ENCODE results near the gene DDX24. TPM values are rescaled to one million over a fixed set of nuclear protein-coding genes. Genes with fewer than 3 reads are reported as not detected.

The DDX24 gene
- total and polyA plus RNA-seq, 2 experiments from 2014 or later: 127 to 145 TPM

GRCh38 chr14:94044476-94045091 lies 36.4 kb downstream of the DDX24 start:
- Histone ChIP-seq H3K27me3 (no peaks in the 10 kb centered on the region), H2AFZ (no peak overlapping the region), H3K9me2 (replicated peaks; ENCODE audit: insufficient read depth) (no peaks in the 10 kb centered on the region), H3K9me3 (ENCODE audit: low read depth) (no peaks in the 10 kb centered on the region), H3K79me2 (no peaks in the 10 kb centered on the region), H4K20me1 (ENCODE audit: insufficient read depth, poor library complexity, severe bottlenecking) (no peaks in the 10 kb centered on the region), H3K27ac (no peak overlapping the region), H3K4me1 (ENCODE audit: insufficient read depth) (no peaks in the 10 kb centered on the region), H3K4me3 (no peak overlapping the region), H3K4me2 (no peak overlapping the region), H3K36me3 (replicated peaks; ENCODE audit: insufficient read depth, low read depth) (no peaks in the 10 kb centered on the region)
- TF ChIP-seq EZH2 (IDR thresholded peaks at IDR 0.05; ENCODE audit: borderline replicate concordance) (no peak), EZH2phosphoT487 (IDR thresholded peaks at IDR 0.05; ENCODE audit: low read depth, severe bottlenecking, unreplicated experiment) (no peak), CTCF (IDR thresholded peaks at IDR 0.05; ENCODE audit: poor library complexity) (no peak)
- no peak for DNase-seq (ENCODE audit: low spot score)
- WGBS (ENCODE audit: low lambda C conversion rate, missing lambda C conversion rate): 92% methylated on average over 20 of the region's 20 CpGs

GRCh38 chr14:94043756-94044475 lies 37.1 kb downstream of the DDX24 start:
- 93% methylated on average over 14 of the region's 14 CpGs for WGBS (ENCODE audit: low lambda C conversion rate, missing lambda C conversion rate)
- no peaks in the 10 kb centered on the region for H3K9me2 ChIP-seq (replicated peaks; ENCODE audit: insufficient read depth)
- no peaks in the 10 kb centered on the region for H3K4me1 ChIP-seq (ENCODE audit: insufficient read depth)
- H3K4me2 ChIP-seq: no peak overlapping the region
- no peaks in the 10 kb centered on the region for H3K9me3 ChIP-seq (ENCODE audit: low read depth)
- H4K20me1 ChIP-seq (ENCODE audit: insufficient read depth, poor library complexity, severe bottlenecking): no peaks in the 10 kb centered on the region
- no peaks in the 10 kb centered on the region for H3K36me3 ChIP-seq (replicated peaks; ENCODE audit: insufficient read depth, low read depth)
- TF ChIP-seq EZH2 (IDR thresholded peaks at IDR 0.05; ENCODE audit: borderline replicate concordance) (no peak), EZH2phosphoT487 (IDR thresholded peaks at IDR 0.05; ENCODE audit: low read depth, severe bottlenecking, unreplicated experiment) (no peak), CTCF (IDR thresholded peaks at IDR 0.05; ENCODE audit: poor library complexity) (no peak)
- H2AFZ ChIP-seq: no peak overlapping the region
- no peak for DNase-seq (ENCODE audit: low spot score)
- H3K4me3 ChIP-seq: no peak overlapping the region
- H3K27me3 ChIP-seq: no peaks in the 10 kb centered on the region
- no peak overlapping the region for H3K27ac ChIP-seq
- H3K79me2 ChIP-seq: no peaks in the 10 kb centered on the region

- Histone ChIP-seq H4K20me1 (ENCODE audit: insufficient read depth, poor library complexity, severe bottlenecking) (no peaks in the 10 kb centered on the region), H3K9me3 (ENCODE audit: low read depth) (no peaks in the 10 kb centered on the region), H2AFZ (no peak overlapping the region), H3K9me2 (replicated peaks; ENCODE audit: insufficient read depth) (no peaks in the 10 kb centered on the region), H3K4me1 (ENCODE audit: insufficient read depth) (no peaks in the 10 kb centered on the region), H3K36me3 (replicated peaks; ENCODE audit: insufficient read depth, low read depth) (no peaks in the 10 kb centered on the region), H3K4me3 (no peak overlapping the region), H3K4me2 (no peak overlapping the region), H3K79me2 (no peaks in the 10 kb centered on the region), H3K27ac (no peak overlapping the region), H3K27me3 (no peaks in the 10 kb centered on the region)
- WGBS (ENCODE audit: low lambda C conversion rate, missing lambda C conversion rate): 90% methylated on average over 13 of the region's 13 CpGs
- TF ChIP-seq EZH2phosphoT487 (IDR thresholded peaks at IDR 0.05; ENCODE audit: low read depth, severe bottlenecking, unreplicated experiment) (no peak), CTCF (IDR thresholded peaks at IDR 0.05; ENCODE audit: poor library complexity) (no peak), EZH2 (IDR thresholded peaks at IDR 0.05; ENCODE audit: borderline replicate concordance) (no peak)
- DNase-seq (ENCODE audit: low spot score): no peak
Observed at GRCh38 chr14:94043111-94043755, 37.8 kb downstream of the DDX24 start.
